AML-193 (cell line): ENCODE results near the gene SLC24A3.
A peak's percentile ranks its signal among the peaks of the same experiment; 100 is the strongest.

Experiments
- DNase-seq, 2 experiments: peaks; one replicate each; lab custom pipeline; 2025; lab: John Stamatoyannopoulos, UW

SLC24A3 gene

GRCh38 chr20:19547547-19547946, 335.1 kb downstream of the SLC24A3 start:
- DNase-seq: no peak

GRCh38 chr20:19549896-19550295, 337.5 kb downstream of the SLC24A3 start:
- DNase-seq: no peak

- DNase-seq: no peak
These were observed 340.1 kb downstream of the SLC24A3 start for GRCh38 chr20:19552221-19553180.

- no peak for DNase-seq
These were observed 342.2 kb downstream of the SLC24A3 start for GRCh38 chr20:19554666-19555065.

- DNase-seq: no peak
These were observed 343.3 kb downstream of the SLC24A3 start for GRCh38 chr20:19555726-19556125.

GRCh38 chr20:19557291-19557690, 344.8 kb downstream of the SLC24A3 start:
- no peak for DNase-seq

GRCh38 chr20:19560881-19561480, 348.5 kb downstream of the SLC24A3 start:
- DNase-seq: no peak

- DNase-seq: no peak
These were observed 350.0 kb downstream of the SLC24A3 start for GRCh38 chr20:19562426-19562825.

GRCh38 chr20:19564261-19564660, 351.8 kb downstream of the SLC24A3 start:
- DNase-seq: no peak

- no peak for DNase-seq
These were observed 353.3 kb downstream of the SLC24A3 start for GRCh38 chr20:19565736-19566135.

GRCh38 chr20:19566226-19566945, 353.9 kb downstream of the SLC24A3 start:
- no peak for DNase-seq

GRCh38 chr20:19568128-19568527, 355.7 kb downstream of the SLC24A3 start:
- DNase-seq: no peak

- no peak for DNase-seq
These were observed 359.6 kb downstream of the SLC24A3 start for GRCh38 chr20:19571996-19572395.

- no peak for DNase-seq
These were observed 365.2 kb downstream of the SLC24A3 start for GRCh38 chr20:19577692-19578091.

- DNase-seq: no peak
These were observed 370.3 kb downstream of the SLC24A3 start for GRCh38 chr20:19582782-19583181.

- DNase-seq: peak; percentile 7 to 45
These were observed 371.2 kb downstream of the SLC24A3 start for GRCh38 chr20:19583532-19584175.

GRCh38 chr20:19588241-19588640, 375.8 kb downstream of the SLC24A3 start:
- DNase-seq: no peak

GRCh38 chr20:19588732-19589131, 376.3 kb downstream of the SLC24A3 start:
- DNase-seq: no peak

- no peak for DNase-seq
These were observed 377.4 kb downstream of the SLC24A3 start for GRCh38 chr20:19589787-19590362.

- no peak for DNase-seq
These were observed 377.9 kb downstream of the SLC24A3 start for GRCh38 chr20:19590382-19590781.

- DNase-seq: no peak
These were observed 381.3 kb downstream of the SLC24A3 start for GRCh38 chr20:19593762-19594161.

GRCh38 chr20:19594896-19595295, 382.5 kb downstream of the SLC24A3 start:
- DNase-seq: no peak
